ENCODE results near the gene DEDD. TPM values are rescaled to one million over a fixed set of nuclear protein-coding genes. Genes with fewer than 3 reads are reported as not detected.

The DEDD gene
- total and polyA plus RNA-seq, 2 experiments from 2014 or later: 22.8 to 35.3 TPM

- TF ChIP-seq ZNF462 (CRISPR knock-in tag; IDR thresholded peaks at IDR 0.05) (no peak), JUNB (IDR thresholded peaks at IDR 0.05; ENCODE audit: unreplicated experiment) (no peak), ETS1 (IDR thresholded peaks at IDR 0.05) (no peak)
These were observed 59.6 kb downstream of the DEDD start (continued) for GRCh38 chr1:161072751-161073449.

- no peaks in the 10 kb centered on the region for H3K36me3 Mint-ChIP-seq (ENCODE audit: low read depth)
- H3K27ac ChIP-seq (ENCODE audit: low read depth): no peak overlapping the region
- peaks cover 12% of the 10 kb centered on the region for H3K27me3 Mint-ChIP-seq (ENCODE audit: insufficient read depth, low read depth, poor library complexity)
- H3K4me1 Mint-ChIP-seq: peaks cover 5% of the 10 kb centered on the region; the same call in 2 of the 3 replicates
- H3K36me3 ChIP-seq (ENCODE audit: insufficient read depth): no peaks in the 10 kb centered on the region
- no peak overlapping the region for H3K4me3 Mint-ChIP-seq
- no peaks in the 10 kb centered on the region for H3K9me3 Mint-ChIP-seq
- no peaks in the 10 kb centered on the region for H3F3A ChIP-seq (replicated peaks; ENCODE audit: low read depth)
- H3K9me2 ChIP-seq (ENCODE audit: insufficient read depth): no peaks in the 10 kb centered on the region
- no peak overlapping the region for H3K4me3 ChIP-seq
- no peak overlapping the region for H3K4me2 ChIP-seq
- no peak overlapping the region for H2AFZ ChIP-seq
- 0 out of 2 replicates have a peak, but pooled peaks cover 4% of the 10 kb centered on the region for H3K4me1 ChIP-seq (ENCODE audit: insufficient read depth)
- no peaks in the 10 kb centered on the region for H3K79me2 ChIP-seq (replicated peaks; ENCODE audit: insufficient read depth)
- no peaks in the 10 kb centered on the region for H4K20me1 ChIP-seq (replicated peaks; ENCODE audit: insufficient read depth)
- DNase-seq (ENCODE audit: low spot score): peak; percentile 82
- no peaks in the 10 kb centered on the region for H3K27me3 ChIP-seq (ENCODE audit: insufficient read depth)
- peak; percentile 83 for ATAC-seq
- no peak overlapping the region for H3K27ac Mint-ChIP-seq
- no peak for TF ChIP-seq ETS1 (IDR thresholded peaks at IDR 0.05)
- no peak for TF ChIP-seq ZNF462 (CRISPR knock-in tag; IDR thresholded peaks at IDR 0.05)
These were observed 60.5 kb downstream of the DEDD start for GRCh38 chr1:161071886-161072371.
